Memory B cell (primary cell): Measurements from ENCODE around the gene FGD4.
A peak's percentile ranks its signal among the peaks of the same experiment; 100 is the strongest.

ENCODE experiments used
- ATAC-seq: fragments of 150-1000 bp; cut with Tn5 transposase; 2 replicates; pipeline ENCODE4 v1.10.0; 2021; ENCODE audit warnings: low read depth, mild to moderate bottlenecking, moderate library complexity
- DNase-seq, 2 donors: peaks; one replicate each; pipeline ENCODE4 v3.0.0; 2022; ENCODE audit warnings: low spot score in 2 of 2
- H3K27ac Mint-ChIP-seq: one replicate; pipeline ENCODE4 v1.8.0; 2022; ENCODE audit warnings: mild to moderate bottlenecking, moderate library complexity, mixed read lengths
- H3K27me3 Mint-ChIP-seq: one replicate; pipeline ENCODE4 v1.8.0; 2022; ENCODE audit warnings: mixed read lengths
- H3K36me3 Mint-ChIP-seq: one replicate; pipeline ENCODE4 v1.8.0; 2022; ENCODE audit warnings: mild to moderate bottlenecking, mixed read lengths
- H3K4me1 Mint-ChIP-seq: one replicate; pipeline ENCODE4 v1.8.0; 2022; ENCODE audit warnings: mixed read lengths
- H3K4me3 Mint-ChIP-seq: one replicate; pipeline ENCODE4 v1.8.0; 2022; ENCODE audit warnings: mild to moderate bottlenecking, moderate library complexity, mixed read lengths
- H3K9me3 Mint-ChIP-seq: one replicate; pipeline ENCODE4 v1.8.0; 2022; ENCODE audit warnings: mixed read lengths

The FGD4 gene

GRCh38 chr12:32568228-32568627 lies 168.9 kb downstream of the FGD4 start:
- H3K4me3 Mint-ChIP-seq: no peak overlapping the region
- no peaks in the 10 kb centered on the region for H3K9me3 Mint-ChIP-seq
- DNase-seq (no peak), ATAC-seq (no peak)
- H3K27me3 Mint-ChIP-seq: no peaks in the 10 kb centered on the region
- H3K36me3 Mint-ChIP-seq: no peaks in the 10 kb centered on the region
- no peak overlapping the region for H3K27ac Mint-ChIP-seq
- no peaks in the 10 kb centered on the region for H3K4me1 Mint-ChIP-seq

DNA sequence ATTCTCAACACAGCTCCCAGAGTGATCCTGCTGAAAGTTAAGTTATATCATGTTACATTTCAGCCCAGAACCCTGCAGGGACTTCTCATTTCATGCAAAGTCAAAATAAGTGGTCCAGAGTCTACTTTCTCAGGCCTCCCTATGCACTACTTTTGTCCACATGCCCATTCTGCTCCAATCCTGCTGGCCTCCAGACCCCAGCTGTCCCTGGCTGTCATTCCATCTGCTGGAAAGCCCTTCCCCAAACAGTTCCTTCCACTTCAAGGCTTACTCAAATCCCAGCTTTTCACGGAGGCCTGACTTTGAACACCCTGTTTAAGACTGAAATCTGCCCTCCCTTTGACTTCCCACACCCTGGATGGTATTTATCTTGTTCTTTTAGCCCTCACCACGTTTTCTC lies 169.9 kb downstream of the FGD4 start:
- Mint-ChIP-seq H3K27ac (no peak overlapping the region), H3K4me3 (no peak overlapping the region)

GRCh38 chr12:32574585-32574984 lies 175.2 kb downstream of the FGD4 start:
- peaks cover 3% of the 10 kb centered on the region for H3K9me3 Mint-ChIP-seq
- H3K27ac Mint-ChIP-seq: no peak overlapping the region
- no peaks in the 10 kb centered on the region for H3K27me3 Mint-ChIP-seq
- H3K4me1 Mint-ChIP-seq: no peaks in the 10 kb centered on the region
- H3K4me3 Mint-ChIP-seq: no peak overlapping the region
- peaks cover 2% of the 10 kb centered on the region for H3K36me3 Mint-ChIP-seq
- DNase-seq (no peak), ATAC-seq (no peak)

More for the DNA sequence above, 169.9 kb downstream of the FGD4 start:
- Mint-ChIP-seq H3K36me3 (no peaks in the 10 kb centered on the region), H3K4me1 (no peaks in the 10 kb centered on the region), H3K27me3 (no peaks in the 10 kb centered on the region), H3K9me3 (no peaks in the 10 kb centered on the region)
- no peak for DNase-seq
- ATAC-seq: no peak

DNA sequence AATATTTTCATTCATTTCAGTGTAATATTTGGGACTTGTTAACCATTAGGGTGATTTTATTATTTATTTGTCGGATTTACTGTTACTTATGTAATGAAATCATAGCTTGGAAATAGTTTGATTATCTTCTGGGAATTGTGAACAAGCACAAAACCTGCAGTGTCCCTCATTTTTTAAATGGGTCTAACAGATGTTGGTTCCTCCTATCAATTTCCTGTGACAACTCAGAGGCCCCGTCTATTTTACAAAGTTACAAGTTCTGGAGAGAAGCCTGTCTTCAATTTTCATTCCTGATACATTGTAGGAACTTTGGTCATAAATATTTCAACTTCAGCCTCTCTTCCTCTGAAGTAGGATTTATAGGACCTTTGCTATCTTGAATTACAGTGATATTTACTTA lies 178.0 kb downstream of the FGD4 start:
- Mint-ChIP-seq H3K27me3 (no peaks in the 10 kb centered on the region), H3K9me3 (peaks cover 3% of the 10 kb centered on the region), H3K4me1 (no peaks in the 10 kb centered on the region), H3K36me3 (peaks cover 2% of the 10 kb centered on the region), H3K27ac (no peak overlapping the region), H3K4me3 (no peak overlapping the region)
- DNase-seq (no peak), ATAC-seq (no peak)

DNA sequence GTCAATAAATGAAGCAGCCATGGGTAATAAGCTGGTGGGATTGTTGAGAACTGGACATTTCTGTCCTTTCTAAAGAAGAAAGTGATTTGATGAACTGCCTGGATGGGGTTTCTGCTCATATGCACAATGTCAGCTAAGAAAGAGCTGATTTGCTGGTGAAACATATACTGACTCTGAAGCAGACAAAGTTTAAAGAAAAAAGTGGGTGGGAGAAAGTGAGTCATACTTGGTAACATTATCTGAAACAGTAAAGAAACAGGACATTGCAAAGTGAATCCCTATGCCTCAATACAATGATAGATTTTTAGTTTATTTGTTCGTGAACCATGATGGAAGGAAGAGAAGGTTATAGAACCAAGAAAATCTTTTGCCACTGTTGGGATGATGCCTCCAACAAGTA lies 184.2 kb downstream of the FGD4 start:
- Mint-ChIP-seq H3K27me3 (no peaks in the 10 kb centered on the region), H3K9me3 (no peaks in the 10 kb centered on the region), H3K36me3 (no peaks in the 10 kb centered on the region), H3K4me1 (peaks cover 10% of the 10 kb centered on the region), H3K4me3 (no peak overlapping the region), H3K27ac (no peak overlapping the region)
- DNase-seq (no peak), ATAC-seq (no peak)

DNA sequence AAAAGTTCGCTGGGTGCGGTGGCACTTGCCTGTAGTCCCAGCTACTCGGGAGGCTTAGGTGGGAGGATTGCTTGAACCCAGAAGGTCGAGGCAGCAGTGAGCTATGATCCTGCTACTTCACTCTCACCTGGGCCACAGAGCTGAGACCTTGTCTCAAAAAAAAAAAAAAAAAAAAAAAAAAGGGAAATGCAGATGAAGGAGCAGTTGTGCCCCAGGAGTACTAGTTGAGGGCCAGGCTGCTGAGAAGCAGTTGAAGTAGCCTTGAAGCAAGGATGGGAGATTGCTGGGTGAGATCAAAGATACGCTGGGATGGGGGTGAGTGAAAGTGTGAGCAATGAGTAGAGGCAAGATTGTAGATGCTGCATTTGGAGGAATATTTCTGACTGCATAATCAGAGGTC lies 186.3 kb downstream of the FGD4 start:
- Mint-ChIP-seq H3K27ac (no peak overlapping the region), H3K27me3 (no peaks in the 10 kb centered on the region), H3K36me3 (no peaks in the 10 kb centered on the region), H3K9me3 (no peaks in the 10 kb centered on the region), H3K4me1 (peaks cover 19% of the 10 kb centered on the region), H3K4me3 (no peak overlapping the region)
- DNase-seq (no peak), ATAC-seq (no peak)

GRCh38 chr12:32586390-32586789 lies 187.0 kb downstream of the FGD4 start:
- H3K4me1 Mint-ChIP-seq: peaks cover 19% of the 10 kb centered on the region
- no peak overlapping the region for H3K27ac Mint-ChIP-seq
- DNase-seq (no peak), ATAC-seq (no peak)
- H3K4me3 Mint-ChIP-seq: no peak overlapping the region
- no peaks in the 10 kb centered on the region for H3K9me3 Mint-ChIP-seq
- no peaks in the 10 kb centered on the region for H3K36me3 Mint-ChIP-seq
- no peaks in the 10 kb centered on the region for H3K27me3 Mint-ChIP-seq

- Mint-ChIP-seq H3K4me1 (peaks cover 19% of the 10 kb centered on the region), H3K36me3 (no peaks in the 10 kb centered on the region), H3K9me3 (no peaks in the 10 kb centered on the region), H3K27ac (peak overlapping the region; percentile 11), H3K27me3 (no peaks in the 10 kb centered on the region), H3K4me3 (no peak overlapping the region)
- no peak for DNase-seq
- ATAC-seq: no peak
Observed at GRCh38 chr12:32587581-32588495, 188.5 kb downstream of the FGD4 start.

DNA sequence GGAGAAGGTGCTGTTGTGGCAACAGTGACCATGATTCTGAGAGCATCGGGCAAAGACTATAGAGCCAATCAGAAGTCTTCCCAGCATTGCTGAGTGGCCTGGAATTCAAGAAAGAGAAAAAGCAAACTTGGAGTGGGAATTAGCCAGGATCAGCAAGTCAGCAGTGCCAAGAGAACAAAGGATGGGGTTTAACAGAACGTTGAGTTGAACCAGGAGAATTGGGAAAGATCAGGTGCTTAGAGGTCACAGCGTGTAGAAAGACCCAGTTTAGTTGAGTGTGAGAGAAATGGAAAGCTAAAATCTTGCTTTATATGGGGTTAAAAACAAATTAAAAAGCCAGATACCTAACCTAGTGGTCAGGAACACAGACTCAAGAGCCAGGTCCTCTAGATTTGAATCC lies 189.2 kb downstream of the FGD4 start:
- peak overlapping the region; percentile 11 for H3K27ac Mint-ChIP-seq
- H3K4me3 Mint-ChIP-seq: no peak overlapping the region
- H3K27me3 Mint-ChIP-seq: no peaks in the 10 kb centered on the region
- no peak for DNase-seq
- ATAC-seq: no peak
- H3K4me1 Mint-ChIP-seq: peaks cover 19% of the 10 kb centered on the region
- H3K9me3 Mint-ChIP-seq: no peaks in the 10 kb centered on the region
- no peaks in the 10 kb centered on the region for H3K36me3 Mint-ChIP-seq

DNA sequence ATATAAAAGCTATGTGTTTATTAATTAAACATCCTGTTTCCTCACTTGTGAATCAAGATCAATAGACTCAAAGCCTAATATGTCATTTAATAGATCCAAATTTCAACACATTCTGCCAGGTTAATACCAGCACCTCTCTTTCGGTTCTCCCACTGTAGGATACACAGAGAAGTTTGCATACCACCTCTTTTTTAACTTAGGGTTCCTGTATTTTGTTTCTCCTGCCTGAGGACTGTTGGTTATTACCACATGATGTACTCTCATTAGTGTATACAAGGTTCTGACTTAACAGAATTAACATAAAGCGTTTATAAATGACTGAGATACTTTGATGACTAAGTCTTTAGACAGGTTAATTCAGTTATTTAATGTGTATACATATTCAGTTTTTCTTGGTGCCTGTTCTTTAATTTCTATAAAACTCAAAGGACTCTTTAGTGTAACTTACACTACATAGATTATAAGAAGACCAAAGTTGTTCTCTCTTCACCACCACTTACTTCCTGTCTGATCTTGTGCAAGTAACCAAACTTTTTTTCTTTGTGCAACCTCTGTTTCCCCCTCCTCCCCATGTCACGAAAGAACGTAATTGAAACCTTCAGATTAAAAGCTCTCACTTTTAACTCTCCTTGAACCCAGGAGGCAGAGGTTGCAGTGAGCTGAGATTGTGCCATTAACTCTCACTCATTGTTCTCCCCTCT lies 190.0 kb downstream of the FGD4 start:
- ATAC-seq (no peak), DNase-seq (no peak)
- H3K27ac Mint-ChIP-seq: no peak overlapping the region
- peaks cover 19% of the 10 kb centered on the region for H3K4me1 Mint-ChIP-seq
- H3K36me3 Mint-ChIP-seq: no peaks in the 10 kb centered on the region
- H3K4me3 Mint-ChIP-seq: no peak overlapping the region
- H3K27me3 Mint-ChIP-seq: no peaks in the 10 kb centered on the region
- H3K9me3 Mint-ChIP-seq: no peaks in the 10 kb centered on the region

DNA sequence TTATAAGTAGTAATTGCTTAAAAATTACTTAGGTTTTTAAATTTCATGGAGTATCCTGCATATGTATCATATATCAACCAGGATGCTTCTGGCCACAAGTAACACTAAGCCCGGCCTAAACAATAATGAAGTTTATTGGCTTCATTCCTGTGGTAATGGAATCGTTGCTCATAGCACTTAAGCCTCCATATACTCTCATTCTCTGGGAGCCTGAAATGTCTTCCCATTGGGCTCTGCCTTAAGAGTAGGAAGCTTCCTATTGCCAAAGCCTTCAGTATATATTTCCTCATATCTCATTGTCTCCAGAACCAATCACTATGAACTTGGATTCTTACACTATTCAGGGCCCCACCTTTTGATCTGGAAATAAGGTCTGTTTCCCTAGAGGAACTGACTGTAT lies 195.9 kb downstream of the FGD4 start:
- Mint-ChIP-seq H3K9me3 (no peaks in the 10 kb centered on the region), H3K27me3 (no peaks in the 10 kb centered on the region), H3K4me3 (no peak overlapping the region), H3K4me1 (no peaks in the 10 kb centered on the region), H3K27ac (no peak overlapping the region), H3K36me3 (no peaks in the 10 kb centered on the region)
- no peak for DNase-seq
- no peak for ATAC-seq

DNA sequence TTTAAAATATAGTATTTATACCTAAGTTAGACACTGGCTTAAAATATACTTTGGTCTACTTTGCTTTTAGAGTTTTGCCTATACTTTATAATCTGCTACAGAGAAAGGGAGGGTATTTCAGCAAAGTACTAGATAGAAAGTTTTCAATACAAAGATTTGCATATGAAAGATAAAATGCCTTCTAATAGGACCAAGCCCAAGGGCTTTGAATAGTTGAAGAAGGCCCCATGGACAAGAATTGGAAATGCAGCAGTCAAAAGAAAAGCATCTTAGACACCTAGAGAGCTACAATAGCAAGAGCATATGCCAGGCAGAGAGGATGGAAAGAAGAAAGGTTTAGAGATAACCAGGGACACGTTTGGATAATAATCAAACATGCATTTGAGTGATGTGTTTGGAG lies 196.7 kb downstream of the FGD4 start:
- no peak for ATAC-seq

DNA sequence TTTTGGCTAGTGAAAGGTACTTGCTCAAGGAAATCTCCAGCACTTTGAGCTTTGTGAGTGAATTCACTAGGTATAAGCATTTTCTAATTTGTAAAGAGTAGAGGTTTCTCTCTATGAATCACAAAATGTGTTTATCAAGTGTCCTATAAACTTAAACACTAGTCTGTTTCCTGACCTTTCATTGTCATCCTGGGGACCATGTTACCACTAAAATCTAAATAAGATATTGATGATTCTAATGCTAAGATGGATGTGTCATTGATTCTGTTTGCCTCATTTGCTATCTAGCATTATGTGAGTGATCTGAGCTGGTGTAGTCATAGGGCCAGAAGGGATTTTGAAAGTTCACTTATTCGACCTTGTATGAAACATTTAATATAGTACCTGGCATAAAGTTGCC lies 199.3 kb downstream of the FGD4 start:
- ATAC-seq: no peak

More for the DNA sequence above, 196.7 kb downstream of the FGD4 start:
- Mint-ChIP-seq H3K27me3 (no peaks in the 10 kb centered on the region), H3K36me3 (no peaks in the 10 kb centered on the region), H3K4me1 (no peaks in the 10 kb centered on the region), H3K9me3 (no peaks in the 10 kb centered on the region), H3K27ac (no peak overlapping the region), H3K4me3 (no peak overlapping the region)
- no peak for DNase-seq

GRCh38 chr12:32600681-32601080 lies 201.3 kb downstream of the FGD4 start:
- ATAC-seq (no peak), DNase-seq (no peak)
- Mint-ChIP-seq H3K4me1 (peaks cover 2% of the 10 kb centered on the region), H3K36me3 (no peaks in the 10 kb centered on the region), H3K4me3 (no peak overlapping the region), H3K27ac (no peak overlapping the region), H3K27me3 (no peaks in the 10 kb centered on the region), H3K9me3 (no peaks in the 10 kb centered on the region)

More for the DNA sequence above, 199.3 kb downstream of the FGD4 start:
- no peaks in the 10 kb centered on the region for H3K27me3 Mint-ChIP-seq
- H3K36me3 Mint-ChIP-seq: no peaks in the 10 kb centered on the region
- no peaks in the 10 kb centered on the region for H3K9me3 Mint-ChIP-seq
- DNase-seq: no peak
- H3K4me1 Mint-ChIP-seq: no peaks in the 10 kb centered on the region
- no peak overlapping the region for H3K4me3 Mint-ChIP-seq
- H3K27ac Mint-ChIP-seq: no peak overlapping the region
